ENCODE data around the gene PFDN1.

The PFDN1 gene

DNA sequence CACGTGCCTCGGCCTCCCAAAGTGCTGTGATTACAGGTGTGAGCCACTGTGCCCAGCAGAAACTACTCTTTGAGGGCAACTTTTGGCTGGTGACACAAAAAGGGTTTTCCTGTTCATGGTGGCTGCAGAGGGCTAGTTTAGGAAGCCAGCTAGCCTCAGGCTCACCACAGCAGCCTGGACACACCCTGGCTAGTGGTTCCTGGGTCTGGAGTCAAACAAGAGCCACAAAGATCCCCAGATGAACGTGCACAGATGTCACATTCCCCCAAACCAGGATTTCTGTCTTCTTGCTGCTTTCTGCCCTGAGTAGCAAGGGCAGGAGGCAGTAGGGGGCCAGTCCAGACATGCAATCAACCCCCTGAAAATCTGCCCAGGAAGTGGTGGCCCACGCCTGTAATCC lies 36.7 kb upstream of the PFDN1 start:
- DNase-seq (ENCODE audit: insufficient read length, low spot score) (no peak), FAIRE-seq (no peak)
- no peak for TF ChIP-seq POLR2A (IDR thresholded peaks at IDR 0.05; ENCODE audit: low read depth, low read length)

DNA sequence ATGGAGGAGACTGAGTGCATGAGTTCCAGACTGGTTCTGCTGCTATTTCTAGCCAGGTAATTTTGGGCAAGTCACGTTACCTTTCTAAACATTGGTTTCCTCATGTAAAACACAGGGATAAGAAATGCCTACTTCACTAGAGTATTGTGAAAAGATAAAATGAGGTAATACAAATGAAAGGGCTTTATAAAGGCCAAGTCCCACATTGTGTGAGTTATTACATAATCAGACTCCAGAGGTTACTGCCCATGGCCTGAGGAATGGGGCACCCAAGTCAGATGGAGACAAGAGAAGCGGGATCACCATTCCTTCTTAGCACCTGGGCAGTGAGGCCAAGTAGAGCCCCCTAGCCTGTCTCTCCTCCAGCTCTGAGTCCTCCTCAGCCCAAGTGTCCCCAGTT lies 36.0 kb upstream of the PFDN1 start:
- no peak for TF ChIP-seq POLR2A (IDR thresholded peaks at IDR 0.05; ENCODE audit: low read depth, low read length)
- FAIRE-seq: no peak

DNA sequence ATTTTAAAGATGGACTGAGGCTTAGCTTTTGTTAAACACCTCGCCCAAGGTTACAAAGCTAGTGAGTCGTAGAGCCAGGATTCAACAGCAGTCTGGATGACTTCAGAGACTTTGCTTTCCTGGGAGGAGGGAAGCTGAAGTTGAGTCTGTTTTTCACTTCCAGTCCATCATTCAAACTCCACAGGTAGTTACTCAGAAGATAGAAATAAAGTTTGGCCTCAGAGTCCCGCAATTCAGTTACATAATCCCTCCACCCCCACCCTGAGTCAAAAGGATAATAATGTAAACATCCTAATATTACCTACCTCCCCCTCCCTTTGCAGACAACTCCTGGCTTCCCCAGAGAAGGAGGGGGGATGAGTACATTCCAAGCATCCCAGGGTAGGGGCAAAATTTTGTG lies 35.4 kb upstream of the PFDN1 start:
- no peak for TF ChIP-seq POLR2A (IDR thresholded peaks at IDR 0.05; ENCODE audit: low read depth, low read length)
- no peak for FAIRE-seq
- DNase-seq (ENCODE audit: insufficient read length, low spot score): no peak

More for the DNA sequence above, 36.0 kb upstream of the PFDN1 start:
- DNase-seq (ENCODE audit: insufficient read length, low spot score): no peak

DNA sequence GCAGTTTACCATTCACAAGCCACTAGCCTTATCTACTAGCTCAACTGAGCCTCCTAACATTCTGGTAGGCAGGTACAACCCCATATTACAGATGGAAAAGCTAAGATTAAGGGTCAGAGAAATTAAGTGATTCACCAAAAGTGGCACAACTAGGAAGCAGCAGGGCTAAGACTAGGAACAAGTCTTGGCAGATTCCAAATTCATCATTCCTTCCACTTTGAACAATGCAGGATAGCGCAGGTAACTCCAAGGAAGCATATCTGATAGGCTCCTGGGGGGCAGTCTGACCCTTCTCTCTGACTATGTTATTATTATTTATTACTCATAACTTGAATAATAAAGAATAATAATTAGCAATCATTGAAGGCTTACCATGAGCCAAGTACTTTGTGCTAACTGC lies 35.0 kb upstream of the PFDN1 start:
- FAIRE-seq (no peak), DNase-seq (ENCODE audit: insufficient read length, low spot score) (no peak)
- no peak for TF ChIP-seq POLR2A (IDR thresholded peaks at IDR 0.05; ENCODE audit: low read depth, low read length)

DNA sequence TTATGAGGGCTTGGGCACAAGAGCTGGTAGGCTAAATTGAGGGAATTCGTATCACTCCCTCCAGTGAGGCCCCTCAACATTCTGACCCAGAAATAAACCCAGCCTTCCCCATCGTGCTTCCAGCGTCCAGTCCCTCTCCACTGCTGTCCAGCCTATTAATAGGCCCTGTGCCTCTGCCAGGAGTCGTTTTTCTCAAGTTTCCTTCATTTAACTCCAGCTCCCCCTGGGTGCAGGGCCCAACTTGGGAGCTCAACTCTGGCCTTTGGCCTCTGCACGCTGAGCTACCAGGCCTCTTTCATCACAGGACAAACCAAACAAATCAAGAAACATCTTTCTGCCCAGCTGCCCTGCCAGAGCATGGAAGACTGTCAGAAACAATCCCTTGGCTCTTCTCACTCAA lies 33.5 kb upstream of the PFDN1 start:
- no peak for FAIRE-seq
- TF ChIP-seq POLR2A (IDR thresholded peaks at IDR 0.05; ENCODE audit: low read depth, low read length): no peak

DNA sequence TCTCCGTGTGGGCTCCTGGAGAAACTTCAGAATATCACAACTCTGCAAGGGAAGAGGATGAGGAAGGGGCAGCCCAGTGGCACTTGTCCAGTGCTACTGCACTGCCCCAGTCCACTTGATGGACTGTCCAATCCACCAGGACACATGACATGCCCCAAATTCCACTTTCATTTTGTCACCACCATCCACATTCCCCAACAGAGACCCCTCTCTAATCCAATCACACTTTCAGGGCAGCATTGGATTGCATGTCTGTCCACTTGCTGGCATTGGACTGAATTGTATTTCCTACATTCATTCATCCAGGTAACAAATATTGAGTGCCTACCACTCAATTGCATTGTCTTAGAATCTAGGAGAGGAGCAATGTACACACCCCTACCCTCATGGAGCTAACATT lies 28.7 kb upstream of the PFDN1 start:
- no peak for TF ChIP-seq POLR2A (IDR thresholded peaks at IDR 0.05; ENCODE audit: low read depth, low read length)
- FAIRE-seq: no peak

More for the DNA sequence above, 33.5 kb upstream of the PFDN1 start:
- DNase-seq (ENCODE audit: insufficient read length, low spot score): no peak

DNA sequence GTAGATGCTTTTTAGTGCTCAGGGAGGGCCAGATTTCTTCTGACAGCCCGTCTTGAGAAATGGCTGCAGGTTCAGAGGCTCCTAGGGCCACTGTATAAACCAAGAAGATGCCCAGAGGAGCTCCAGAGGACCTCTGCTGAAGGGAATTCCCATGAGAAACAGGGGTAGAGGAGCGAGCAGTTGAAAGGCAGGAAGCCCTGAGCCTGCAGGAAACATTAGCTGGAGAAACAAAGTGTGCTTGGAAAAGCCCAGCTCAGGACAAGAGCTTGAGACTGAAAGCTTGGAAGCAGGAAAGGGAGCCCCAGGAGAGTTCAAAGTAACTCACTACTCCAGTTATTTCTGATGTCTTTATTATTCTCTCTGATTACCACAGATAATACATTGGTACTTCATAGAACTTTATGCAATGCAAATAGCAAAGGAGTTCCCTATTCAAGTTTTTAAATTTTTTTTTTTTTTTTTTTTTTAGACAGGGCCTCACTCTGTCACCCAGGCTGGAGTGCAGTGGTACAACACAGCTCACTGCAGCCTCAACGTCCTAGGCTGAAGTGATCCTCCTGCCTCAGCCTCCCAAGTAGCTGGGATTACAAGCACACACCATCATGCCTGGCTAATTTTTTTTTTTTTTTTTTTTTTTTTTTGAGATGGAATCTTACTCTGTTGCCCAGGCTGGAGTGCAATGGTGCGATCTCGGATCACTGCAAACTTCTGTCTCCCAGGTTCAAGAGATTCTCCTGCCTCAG lies 27.0 kb upstream of the PFDN1 start:
- DNase-seq (ENCODE audit: insufficient read length, low spot score) (no peak), FAIRE-seq (no peak)
- TF ChIP-seq POLR2A (IDR thresholded peaks at IDR 0.05; ENCODE audit: low read depth, low read length): no peak

More for the DNA sequence above, 28.7 kb upstream of the PFDN1 start:
- DNase-seq (ENCODE audit: insufficient read length, low spot score): no peak

DNA sequence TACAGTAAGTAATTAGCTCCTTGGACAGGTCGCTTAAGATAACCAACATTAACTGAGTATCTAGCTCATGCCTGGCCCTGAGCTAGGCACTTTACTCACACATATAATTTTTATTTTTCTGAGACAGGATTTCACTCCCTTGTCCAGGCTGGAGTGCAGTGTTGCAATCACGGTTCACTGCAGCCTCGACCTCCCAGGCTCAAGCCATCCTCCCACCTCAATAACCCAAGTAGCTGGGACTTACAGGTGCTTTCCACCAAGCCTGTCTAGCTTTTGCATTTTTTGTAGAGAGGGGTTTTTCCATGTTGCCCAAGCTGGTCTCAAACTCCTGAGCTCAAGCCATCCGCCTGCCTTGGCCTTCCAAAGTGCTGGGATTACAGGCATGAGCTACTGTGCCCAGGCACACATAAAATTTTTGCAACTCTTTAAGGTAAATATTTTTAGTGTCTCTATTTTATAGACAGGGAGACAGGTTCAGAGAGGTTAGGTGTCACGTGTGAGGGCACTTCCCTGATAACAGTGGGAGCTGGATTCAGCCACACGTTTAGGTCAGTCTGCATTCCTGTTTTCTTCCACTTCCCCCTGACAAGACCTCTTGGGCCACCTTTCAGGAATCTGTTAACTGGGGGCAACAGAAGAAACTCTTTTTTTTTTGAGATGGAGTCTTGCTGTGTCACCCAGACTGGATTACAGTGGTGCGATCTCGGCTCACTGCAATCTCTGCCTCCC lies 25.3 kb upstream of the PFDN1 start:
- no peak for TF ChIP-seq POLR2A (IDR thresholded peaks at IDR 0.05; ENCODE audit: low read depth, low read length)
- DNase-seq (ENCODE audit: insufficient read length, low spot score) (no peak), FAIRE-seq (no peak)

DNA sequence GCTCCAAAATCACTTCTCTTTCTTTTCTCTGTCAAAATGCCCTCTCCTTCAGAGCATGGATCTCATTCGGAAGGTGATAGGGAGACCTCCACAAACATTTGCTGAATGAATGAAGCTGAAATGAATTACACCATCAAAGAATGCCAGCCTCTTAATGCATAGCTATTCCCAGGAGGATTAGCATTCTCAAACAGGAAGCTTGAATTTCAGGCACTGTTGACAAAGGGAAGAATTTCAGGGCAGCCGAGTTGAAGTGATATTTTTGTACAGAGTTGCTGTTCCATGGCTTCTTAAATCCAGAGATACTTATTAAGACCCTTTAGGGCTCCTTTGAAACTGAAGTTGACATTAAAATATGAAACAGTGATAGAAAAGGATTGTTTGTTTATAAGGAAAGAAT lies 24.7 kb upstream of the PFDN1 start:
- DNase-seq (ENCODE audit: insufficient read length, low spot score) (no peak), FAIRE-seq (no peak)
- no peak for TF ChIP-seq POLR2A (IDR thresholded peaks at IDR 0.05; ENCODE audit: low read depth, low read length)

DNA sequence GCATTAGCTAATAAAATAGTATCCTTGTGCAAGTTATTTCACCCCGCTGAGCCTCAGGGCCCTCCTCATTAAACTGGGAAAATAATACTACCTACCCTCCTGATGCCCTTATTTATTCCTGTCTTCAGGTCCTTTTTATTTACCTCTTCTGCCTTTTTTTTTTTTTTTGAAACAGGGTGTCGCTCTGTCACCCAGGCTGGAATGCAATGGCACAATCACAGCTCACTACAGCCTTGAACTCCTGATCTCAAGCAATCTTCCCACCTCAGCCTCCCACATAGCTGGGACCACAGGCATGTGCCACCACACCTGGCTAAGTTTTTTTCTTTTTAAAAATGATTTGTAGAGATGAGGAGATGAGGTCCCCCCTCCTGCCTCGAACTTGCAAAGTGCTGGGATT lies 22.6 kb upstream of the PFDN1 start:
- DNase-seq (ENCODE audit: insufficient read length, low spot score): no peak
- no peak for TF ChIP-seq POLR2A (IDR thresholded peaks at IDR 0.05; ENCODE audit: low read depth, low read length)
- no peak for FAIRE-seq

DNA sequence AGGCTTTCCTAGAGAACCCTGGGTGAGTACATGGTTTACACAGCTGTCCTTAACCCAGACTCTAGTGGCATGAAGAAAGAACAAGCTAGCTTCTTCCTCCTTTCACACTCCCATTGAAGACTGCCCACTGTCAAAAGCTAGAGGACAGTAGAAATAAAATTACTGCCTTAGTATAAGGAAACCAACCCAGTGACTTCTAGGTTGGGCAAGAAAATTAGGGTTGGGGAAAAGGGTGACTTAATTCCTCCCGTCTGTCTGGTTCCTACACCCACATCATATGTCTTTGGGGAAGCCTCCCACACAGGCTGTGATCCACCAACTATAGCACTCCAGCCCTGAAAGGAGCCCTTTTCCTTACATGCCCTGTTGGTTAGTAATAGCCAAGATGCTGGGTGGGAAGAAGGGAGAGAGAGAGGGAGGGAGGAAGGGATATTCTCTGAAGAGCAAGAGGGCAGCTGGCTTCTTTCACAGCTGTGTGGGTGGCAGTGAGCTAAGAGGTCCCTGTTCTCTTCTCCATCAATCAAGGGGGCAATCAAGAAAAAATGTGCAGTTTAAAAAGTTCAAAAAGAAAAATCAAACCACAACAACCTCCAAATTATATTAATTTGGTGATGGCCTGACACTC lies 21.8 kb upstream of the PFDN1 start:
- no peak for DNase-seq (ENCODE audit: insufficient read length, low spot score)
- no peak for TF ChIP-seq POLR2A (IDR thresholded peaks at IDR 0.05; ENCODE audit: low read depth, low read length)
- FAIRE-seq: no peak

DNA sequence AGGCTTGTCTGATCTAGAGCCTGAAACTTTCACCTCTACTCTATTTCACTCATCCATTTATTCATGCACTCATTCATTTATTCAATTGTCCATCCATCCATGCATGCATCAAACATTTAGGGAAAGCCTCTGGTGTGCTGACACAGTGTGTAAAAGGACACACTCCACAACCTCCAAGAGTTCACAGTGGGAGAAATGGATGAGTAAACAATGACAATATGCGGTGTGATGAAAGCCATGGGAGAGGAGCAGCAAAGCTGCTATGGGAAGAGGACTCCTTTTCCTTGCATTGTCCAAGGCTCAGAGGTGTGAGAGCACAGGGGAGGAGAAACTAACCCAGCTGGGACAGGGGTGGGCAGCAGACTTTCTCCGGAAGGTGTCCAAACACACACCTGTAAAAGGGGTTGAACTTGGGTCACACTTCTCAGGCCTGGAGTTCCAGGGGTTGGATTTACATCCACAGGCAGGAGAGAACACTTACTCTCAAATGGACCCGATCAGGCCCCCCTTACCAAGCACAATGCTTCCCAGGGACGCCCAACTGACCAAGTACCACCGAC lies 21.2 kb upstream of the PFDN1 start:
- no peak for DNase-seq (ENCODE audit: insufficient read length, low spot score)
- TF ChIP-seq POLR2A (IDR thresholded peaks at IDR 0.05; ENCODE audit: low read depth, low read length): no peak
- FAIRE-seq: no peak

DNA sequence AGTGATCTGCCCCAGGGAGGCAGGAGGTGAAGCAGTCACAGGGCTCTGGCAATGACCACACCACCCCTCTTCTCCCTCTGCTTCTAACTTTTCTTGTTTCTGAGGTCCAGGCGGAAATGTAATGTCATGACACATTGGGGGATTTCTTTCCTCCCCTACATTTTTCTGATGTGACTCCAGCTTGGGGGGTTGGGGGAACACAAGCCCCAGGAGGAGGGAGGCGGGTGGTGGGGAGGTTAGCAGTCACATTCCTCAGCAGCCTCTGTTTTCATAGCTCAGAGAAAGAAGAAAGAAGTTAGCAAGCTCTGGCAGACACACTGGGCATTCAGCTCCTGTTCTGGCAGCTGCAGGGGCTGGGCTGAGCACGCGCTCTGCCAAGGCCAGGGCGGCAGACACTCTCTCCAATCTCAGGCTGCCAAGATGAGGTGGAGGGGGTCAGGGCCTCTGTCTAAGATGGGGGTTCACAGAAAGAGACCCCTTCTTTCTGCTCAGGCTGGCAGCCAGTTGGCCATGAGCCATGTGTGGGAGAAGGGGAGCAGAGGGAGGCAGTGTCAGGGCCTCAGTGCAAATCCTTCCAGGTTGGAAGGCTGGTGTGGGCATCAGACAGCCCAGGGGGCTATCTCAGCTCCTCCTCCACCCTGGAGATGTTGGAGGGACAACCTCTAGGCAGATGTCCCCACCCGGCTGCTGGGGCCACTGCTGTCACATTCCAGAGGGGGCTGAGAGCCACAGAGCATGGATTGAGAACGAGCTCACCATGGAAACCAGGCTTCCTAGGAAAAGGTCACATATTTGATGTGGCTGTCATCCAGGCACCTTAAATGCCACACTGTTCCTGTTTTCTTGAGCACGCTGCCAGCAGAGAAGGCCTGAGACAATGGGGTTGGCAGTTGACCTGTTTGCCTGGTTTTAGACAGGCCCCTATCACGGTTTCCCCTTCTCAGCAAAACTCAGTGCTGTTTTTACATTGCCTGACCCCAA lies 20.1 kb upstream of the PFDN1 start:
- FAIRE-seq: no peak
- peak; percentile 38; the same call in 1 of the 2 replicates for TF ChIP-seq POLR2A (IDR thresholded peaks at IDR 0.05; ENCODE audit: low read depth, low read length)
- peak; percentile 76 for DNase-seq (ENCODE audit: insufficient read length, low spot score)

All from H54 (cell line).